SK-N-MC (cell line): ENCODE measurements around the gene ZC3H7B.

ENCODE experiments used
- EZH2 ChIP-seq: fragments of 200-600 bp; sonication (generic); IDR thresholded peaks from one replicate; pipeline ENCODE4 v1.6.1; 2017; ENCODE audit warnings: antibody characterized with exemption
- FOXP2 ChIP-seq: optimal IDR thresholded peaks from 2 replicates; pipeline ENCODE3; 2011; ENCODE audit warnings: mild to moderate bottlenecking, moderate library complexity; ENCODE audit not compliant: insufficient read depth; ENCODE audit errors: extremely low read length, control extremely low read depth
- POLR2AphosphoS5 ChIP-seq: IDR thresholded peaks from 2 replicates; pipeline ENCODE4 v1.6.1; 2012; ENCODE audit warnings: mild to moderate bottlenecking, low read depth, low read length, borderline replicate concordance

DNA sequence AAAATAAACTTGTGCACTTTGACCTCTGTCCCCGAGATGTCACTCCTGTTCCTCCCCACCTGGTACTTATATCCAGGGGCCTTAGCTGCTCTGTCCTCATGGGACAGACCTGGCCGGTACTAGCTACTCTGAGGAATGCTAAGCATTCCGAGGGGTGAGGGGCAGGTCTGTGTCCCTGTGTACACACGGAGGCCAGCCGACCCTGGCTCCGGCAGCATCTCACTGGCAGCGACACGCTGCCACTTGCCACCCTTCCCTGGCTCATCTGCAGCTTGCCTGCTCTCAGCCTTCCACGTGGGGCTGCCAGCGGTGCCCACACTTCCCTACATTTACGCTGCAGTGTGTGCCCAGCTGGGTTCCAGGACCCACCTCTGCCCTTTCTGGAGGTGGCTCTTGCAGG lies 58.8 kb downstream of the ZC3H7B start:
- no peak for TF ChIP-seq EZH2
- TF ChIP-seq POLR2AphosphoS5, result no peak
- no peak for TF ChIP-seq FOXP2
